GM18499 (cell line): ENCODE data around the gene OBP2A.

Experiments
- ATAC-seq: cut with Tn5 transposase; IDR thresholded peaks from one replicate; pipeline ENCODE4 v1.9.1; 2021; ENCODE audit warnings: moderate number of reproducible peaks; ENCODE audit not compliant: insufficient read depth, unreplicated experiment

Gene OBP2A

DNA sequence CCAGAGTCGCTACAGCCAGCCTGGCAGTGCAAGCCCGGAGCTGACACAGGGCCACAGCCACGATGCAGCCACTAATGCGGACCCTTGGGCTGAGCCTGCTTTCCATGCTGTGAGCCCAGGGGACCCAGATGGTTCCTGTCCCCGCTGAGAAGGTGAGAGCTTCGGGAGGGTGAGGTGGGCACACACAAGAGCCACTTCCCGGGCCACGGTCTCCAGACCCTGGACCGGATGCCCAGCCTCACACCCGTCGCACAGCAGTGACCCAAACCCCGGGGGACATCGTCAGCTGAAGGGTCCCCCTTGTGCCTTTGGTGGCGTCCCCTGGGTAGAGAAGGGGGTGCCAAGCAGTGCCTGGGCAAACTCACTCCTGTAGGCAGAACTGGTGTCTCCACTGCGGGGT is 29.0 kb downstream of the OBP2A start:
- no peak for ATAC-seq

DNA sequence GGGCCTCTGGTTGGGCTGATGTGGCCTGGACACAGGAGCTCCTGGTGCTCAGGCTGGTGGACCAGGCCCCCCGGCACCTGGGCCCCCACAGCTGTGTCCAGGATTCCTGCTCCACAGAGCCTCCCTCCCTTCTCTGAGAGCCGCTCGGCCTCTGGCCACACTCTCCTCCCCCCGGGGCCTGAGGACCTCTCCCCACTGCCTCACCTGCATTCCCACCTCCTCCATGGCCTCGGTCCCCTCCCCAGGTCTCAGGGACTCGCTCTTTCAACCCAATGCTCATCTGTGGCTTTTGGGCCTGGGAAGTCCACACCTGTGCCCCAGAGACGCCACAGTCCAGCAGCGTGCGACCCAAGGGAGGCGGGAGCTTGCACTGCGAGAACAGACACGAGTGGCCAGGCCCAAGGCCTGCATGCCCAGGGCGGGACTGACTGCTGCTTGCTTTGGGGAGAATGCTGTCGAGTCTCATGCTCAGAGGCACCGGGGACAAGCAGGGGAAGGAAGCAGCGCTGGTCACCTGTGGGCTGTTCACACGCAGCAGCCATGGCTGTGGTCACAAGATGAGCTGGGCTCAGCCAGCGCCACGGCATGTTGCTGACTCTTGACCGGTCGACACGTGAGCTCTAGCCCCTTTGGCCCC is 30.2 kb downstream of the OBP2A start:
- ATAC-seq: no peak

DNA sequence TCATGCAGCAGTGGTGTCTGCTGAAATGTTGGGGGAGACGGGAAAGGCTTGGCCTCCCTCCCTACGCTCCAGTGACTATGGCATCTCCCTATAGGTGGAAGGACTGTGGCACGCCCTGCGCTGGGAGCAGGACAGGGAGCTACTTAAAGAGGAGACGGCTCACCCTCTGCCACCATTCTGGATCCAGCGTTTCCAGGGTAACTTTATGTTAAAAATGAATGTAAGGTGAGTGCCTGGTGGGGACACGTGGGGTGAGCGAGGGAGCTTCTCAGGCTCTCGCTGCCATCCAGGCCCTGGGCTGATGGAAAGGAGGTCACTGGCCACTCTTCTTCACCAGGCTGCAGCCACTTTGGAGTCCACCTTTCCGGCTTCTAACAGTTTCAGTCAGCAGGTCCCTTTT is 31.3 kb downstream of the OBP2A start:
- no peak for ATAC-seq

DNA sequence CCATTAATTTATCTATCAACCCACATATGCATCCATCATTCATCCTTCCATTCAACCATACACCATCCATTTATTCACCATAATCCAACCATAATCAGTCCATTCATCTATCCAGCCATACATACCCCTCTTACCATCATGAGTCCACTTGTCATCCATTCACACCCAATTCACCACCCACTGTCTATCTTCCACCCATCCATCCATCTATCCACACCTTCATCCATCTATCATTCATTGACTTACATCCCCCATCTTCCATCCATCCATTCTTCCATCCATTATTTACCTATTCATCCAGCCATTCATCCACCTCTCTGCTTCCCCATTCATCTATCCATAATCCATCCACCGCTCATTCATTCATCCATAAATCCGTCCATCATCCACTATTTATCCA is 33.4 kb downstream of the OBP2A start:
- ATAC-seq: no peak

DNA sequence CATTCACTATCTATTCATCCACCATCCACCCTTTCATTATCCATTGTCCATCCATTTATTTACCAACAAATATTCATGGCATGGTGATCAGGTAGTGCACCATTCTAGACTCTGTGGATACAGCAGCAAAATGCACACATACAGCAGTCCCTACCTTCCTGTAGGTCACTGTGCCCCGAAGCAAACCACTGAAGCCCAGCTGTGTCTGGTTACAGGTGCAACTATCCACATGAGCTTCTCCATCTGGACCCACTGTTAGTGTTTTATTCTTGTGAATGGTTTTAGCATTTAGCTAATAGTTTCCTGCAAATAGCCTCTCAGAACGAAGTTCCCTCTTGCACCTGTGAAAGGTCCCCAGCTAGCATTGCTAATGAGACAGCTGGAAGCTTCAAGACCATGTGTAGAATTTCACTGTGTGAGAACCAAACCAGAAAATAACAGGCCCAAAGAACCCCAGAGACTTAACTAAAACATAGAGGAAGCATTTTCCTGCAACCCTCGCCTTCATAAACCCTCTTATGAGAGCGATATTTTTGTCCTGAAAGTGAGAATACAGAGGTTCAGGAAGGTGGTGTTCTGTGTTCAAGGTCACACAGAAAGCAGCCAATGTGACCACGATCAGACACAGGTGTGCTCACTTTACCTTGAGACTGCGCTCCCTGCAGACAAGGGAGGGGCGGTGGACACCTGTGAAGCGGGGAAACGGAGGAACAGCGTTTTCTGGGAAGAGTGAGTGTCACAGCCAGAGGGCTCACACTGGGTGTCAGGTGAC is 34.1 kb downstream of the OBP2A start:
- no peak for ATAC-seq

DNA sequence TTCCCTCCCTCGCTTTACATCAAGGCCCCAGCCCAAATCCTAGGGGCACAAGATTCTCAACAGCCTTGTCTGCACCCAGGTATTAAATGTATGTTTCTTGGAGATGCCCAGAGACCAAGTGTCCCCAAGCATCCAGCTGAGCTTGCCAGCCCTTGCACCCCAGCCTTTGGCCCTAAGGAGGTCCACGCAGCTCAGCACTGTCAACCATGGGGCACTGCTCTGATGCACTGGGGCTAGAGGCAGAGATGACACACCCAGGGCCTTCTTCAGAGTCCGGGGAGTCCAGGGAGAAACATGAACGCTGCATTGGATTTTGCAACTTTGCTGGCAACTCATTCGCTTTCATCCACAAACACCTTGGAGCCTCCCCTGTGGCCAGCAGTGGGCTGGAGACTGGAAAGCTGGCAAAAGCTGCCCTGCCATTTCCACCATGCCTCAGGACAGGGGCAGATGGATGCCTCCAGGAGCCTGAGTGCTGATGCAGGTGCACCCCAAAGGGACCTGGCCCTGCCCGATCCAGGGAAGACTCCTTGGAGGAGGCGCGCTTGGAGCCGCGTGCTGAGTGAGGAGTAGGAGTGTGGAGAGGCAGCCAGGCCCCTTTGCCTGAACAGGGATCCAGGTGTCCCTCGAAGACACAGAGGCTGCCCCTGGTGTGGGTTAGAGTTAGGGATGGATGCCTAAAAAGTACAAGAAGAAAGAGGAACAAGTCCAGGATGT is 34.9 kb downstream of the OBP2A start:
- no peak for ATAC-seq

DNA sequence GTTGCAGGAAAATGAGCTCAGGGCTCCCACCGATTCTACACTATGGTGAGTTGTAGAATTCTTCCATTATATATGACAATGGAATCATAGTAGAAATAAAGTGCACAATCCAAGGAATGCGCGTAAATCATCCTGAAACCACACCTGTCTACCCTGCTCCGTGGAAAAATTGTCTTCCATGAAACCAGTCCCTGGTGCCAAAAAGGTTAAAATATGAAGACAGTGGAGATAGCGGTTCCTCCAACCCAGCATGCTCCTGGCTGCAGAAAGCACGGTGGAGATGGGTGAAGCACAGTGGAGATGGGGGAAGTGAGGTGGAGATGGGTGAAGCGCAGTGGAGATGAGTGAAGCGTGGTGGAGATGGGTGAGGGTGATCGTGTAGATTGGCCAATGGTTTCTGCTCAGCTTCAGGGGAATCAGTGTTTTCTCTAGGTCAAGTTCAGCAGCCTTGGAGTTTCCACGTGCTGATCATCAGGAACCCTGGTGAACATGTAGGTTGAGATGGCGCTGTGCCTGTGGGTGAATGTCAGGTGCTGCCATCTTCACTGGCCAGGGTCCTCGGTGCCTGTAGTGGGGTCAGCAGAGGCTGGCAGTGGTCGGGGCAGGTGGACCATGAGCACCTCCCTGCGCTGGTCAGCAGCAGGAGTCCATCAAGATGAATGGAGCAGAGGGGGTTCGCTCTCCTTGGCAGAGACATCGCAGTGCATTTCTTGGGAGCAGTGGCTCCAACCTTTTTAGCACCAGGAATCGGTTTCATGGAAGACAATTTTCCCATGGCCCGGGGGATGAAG is 35.9 kb downstream of the OBP2A start:
- no peak for ATAC-seq

DNA sequence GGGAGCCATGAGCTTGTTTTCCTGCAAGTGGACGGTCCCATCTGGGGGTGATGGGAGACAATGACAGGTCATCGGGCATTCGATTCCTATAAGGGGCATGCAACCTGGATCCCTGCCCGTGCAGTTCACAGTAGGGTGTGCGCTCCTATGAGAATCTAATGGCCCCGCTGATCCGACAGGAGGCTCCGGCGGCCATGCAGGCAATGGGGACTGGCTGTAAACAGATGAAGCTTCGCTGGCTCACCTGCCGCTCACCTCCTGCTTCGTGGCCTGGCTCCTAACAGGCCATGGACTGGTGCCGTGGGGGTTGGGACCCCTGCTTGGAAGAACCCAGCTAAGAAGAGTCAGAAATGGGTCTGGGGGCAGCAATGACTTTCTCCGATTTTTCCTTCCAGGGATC is 36.6 kb downstream of the OBP2A start:
- ATAC-seq: no peak

DNA sequence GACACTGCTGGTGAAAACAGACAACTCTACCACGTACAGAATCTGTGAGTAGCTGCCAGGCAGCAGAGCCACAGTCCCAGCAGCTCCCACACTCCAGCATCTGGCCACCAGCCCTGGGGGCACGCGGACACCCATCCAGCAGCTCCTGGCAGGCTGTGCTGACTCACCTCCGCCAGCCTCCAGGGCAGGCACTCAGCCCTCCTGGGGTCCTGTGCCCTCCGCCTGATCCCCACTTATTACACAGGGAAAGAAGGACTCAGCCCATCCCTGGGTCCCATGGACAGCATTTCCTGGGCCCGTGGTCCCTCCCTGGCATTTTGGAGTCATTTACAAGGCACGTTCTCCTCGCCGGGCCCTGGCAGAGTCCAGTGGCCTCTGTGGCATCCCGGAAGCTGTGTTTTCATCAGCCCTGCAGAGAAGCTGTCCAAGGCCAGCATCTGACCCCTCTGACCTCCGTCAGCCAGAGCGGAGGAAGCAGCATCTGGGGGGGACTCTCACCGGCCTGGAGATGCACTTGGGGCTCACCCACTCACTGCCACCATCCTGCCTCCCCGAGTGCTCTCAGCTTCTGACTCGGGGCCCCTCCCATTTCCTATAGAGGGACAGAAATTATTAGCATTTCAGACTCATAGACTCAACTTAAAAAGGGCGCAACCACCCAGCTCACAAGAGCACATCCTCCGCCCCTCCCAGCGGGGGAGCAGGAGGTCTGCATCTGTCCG is 37.2 kb downstream of the OBP2A start:
- ATAC-seq: no peak

DNA sequence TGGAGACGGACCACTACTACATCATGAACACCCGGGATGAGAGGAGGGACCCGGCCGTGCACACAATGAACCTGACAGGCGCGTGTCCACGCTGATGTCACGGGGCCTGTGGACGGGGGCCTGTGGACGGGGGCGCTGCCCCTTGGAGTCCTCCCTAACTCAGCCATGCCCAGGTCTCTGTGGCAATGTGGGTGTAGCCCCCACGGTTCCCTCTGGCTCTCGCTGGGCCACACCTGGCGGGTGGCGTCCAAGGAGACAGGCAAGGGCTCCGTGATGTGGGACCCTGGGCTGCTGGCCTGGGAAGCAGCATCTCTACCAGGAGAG is 37.7 kb downstream of the OBP2A start:
- ATAC-seq: no peak

DNA sequence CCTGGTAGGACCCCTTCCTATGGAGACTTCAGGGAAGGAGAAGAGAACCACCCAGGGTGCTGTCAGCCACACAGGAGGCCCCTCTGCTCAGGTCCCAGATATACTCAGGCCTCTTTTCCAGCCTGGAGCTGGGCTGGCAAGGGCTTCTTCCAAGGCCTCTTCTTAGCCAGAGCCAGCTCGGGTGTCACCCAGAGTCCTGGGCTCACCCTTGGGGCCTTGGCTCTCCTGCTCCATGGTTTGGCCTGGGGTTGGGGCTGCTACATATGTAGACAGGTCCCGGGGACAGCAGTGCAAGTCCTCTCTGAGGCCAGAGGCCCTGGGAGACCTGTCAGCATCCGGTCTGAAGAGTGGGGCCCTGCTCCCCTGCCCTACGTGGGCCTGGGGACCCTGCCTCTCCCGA is 38.4 kb downstream of the OBP2A start:
- ATAC-seq: no peak

DNA sequence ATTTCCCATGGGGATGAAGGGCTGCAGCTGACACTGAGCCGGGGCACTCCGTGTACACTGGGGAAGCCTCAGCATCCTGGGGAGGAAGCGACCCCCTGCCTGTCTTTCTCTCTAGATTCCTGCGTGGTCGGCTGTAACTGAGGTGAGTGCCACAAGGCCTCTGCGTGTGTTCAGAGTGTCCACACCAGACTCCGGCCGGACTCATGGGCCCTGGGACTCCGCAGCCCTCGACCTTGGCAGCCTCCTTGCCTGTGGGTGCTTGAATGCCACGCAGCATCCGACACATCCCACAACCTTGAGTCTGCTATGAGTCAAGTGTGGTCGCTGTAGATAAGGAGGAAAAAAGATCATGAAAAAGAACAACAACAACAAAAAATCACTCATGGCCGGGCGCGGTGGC is 39.0 kb downstream of the OBP2A start:
- no peak for ATAC-seq

DNA sequence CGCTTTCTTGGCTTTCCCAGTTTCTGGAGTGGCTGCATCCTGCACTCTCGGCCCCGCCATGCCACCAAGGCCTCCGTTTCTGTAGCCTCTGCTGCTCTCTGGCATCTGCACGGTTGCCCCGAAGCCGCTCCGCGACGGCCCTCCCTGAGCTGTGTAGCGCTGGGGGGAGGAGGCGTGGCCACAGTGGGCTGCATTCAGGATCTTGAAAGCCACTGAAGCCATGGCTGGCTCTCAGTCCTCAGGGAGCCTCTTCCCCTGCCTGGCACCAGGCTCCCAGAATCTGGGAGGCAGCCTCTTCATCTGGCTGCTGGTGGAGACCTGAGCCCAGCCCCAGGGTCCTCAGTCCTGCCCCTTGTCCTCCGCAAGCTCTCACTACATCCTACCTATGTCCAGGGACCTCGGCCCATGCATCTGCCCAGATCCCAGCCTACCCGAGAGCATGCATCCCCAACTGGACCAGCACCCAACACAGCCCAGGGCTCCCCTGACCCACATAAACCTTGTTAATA is 40.7 kb downstream of the OBP2A start:
- ATAC-seq: no peak

DNA sequence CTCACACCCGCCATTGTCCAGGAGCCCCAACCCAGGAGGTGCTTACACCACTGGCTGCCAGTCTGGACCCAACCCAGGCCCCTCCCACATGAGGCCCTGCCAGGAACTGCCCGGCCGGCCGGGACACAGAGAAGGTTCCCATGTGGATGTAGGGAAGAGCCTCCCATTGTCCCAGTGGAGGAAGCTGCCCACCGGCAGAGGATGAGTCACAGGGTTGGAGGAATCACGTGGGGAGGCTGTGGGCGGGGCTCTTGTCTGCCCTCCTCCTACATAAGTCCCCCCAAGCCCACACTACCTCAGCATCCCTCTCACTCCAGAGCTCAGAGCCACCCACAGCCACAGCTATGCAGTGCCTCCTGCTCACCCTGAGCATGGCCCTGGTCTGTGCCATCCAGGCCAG is 41.7 kb downstream of the OBP2A start:
- no peak for ATAC-seq

DNA sequence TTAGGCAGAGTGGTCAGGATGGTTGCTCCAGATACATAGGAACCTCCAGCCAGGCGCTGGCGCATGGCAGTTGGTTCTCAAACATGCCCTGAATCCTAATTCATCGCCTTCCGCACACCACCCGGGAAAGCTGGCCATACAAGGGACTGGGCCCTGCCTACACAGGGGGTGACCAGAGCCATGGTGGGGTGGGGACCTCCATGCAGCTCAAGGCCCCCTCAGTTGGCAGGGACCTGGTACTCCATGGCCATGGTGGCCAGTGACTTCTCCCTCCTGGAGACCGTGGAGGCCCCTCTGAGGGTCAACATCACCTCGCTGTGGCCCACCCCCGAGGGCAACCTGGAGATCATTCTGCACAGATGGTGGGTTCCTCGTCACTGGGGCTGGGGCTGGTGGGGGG is 42.4 kb downstream of the OBP2A start:
- ATAC-seq: no peak

DNA sequence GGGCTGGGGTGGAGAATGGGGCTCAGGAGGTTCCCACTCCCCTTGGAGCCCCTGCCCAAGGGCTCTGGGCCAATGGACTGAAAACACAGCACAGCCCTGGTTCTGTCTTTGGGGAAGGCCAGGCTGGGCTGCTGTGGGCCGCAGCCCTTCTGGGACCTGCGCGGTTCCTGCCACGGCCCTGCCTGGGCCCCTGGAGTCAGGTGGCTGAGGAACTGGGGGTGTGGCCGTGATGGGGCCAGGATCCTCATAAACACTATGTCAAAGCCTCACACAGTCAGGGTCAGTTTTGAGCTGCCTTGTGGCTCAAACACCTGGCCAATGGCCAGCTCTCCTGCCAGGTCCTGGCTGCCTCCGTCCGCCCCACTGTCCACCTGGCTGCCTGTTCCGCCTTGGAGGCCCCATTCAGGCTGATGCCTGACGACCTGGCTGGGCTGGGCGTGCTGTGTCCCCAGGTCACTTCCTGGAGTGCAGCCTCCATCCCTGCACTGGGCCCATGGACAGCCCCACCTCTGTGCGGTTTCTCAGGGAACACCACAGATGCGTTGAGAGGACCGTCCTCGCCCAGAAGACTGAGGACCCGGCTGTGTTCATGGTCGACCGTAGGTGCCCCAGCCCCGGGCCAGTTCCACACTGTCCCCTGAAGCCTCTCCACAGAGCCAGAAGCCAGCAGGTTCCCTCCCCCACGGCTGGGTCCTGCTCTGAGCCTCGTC is 43.1 kb downstream of the OBP2A start:
- no peak for ATAC-seq

DNA sequence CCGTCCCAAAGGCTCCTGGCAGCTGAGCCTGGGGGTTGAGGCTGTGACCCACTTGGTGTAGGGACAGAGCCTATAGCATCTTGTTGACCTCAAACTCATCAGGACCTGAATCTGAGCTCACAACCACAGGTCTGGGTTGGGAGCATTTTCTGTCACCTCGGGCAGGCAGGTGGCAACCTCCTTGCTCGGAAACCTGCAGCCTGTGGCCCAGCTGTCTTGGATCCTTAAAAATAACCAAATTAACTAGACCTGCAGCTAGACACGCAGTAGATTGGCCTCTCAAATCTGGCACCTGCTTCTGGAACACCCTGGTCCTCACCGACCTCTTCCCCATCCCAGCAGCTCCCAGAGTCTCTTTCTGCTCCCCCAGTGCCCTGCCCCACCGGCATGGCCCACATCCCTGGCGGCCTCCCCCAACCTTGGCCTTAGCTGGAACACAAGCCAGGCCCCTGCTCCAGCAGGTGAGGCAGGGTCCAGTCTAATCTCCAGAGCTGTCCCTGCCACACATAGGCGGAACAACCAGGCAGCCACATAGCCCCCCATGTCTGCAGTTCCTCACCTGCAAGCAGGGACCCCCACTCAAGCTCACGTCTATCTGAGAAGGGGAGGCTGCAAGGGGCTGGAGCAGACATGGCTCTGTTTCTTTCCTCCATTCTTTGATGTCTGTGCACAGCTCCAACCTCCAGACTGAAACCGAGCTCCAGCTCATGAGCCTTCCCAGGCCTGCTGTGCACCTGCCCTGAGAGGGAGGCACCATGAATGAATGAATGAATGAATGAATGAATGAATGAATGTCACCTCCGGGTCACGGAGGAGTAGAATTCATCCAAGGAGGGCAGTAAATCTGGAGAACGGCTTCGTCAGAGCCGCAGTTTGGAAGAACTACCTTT is 43.9 kb downstream of the OBP2A start:
- ATAC-seq: no peak

DNA sequence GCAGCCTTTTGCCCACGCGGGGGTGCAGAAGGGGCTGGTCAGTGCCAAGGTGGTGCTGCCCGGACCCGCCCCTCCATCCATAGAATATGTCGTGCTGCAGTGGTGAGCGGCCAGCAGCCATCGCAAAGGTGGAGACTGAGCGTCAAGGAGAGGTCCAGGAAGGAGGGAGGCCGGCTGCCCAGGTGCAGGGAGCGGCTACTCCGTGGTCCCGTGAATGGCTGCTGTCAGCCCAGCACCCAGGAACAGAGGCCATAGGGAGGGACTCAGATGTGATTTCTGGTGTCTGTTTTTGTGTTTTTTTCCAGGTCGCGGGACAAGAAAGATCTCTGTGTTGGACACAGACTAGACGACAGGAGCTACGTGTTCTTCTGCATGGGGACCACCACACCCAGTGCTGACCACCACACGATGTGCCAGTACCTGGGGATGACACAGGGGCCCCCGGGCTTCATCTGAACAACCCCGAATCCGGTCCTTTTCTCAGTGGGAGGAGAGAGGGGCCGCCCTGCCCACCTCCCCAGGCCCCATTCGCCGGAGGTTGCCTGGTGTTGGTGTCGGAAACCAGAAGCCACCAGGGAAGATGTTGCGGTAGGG is 44.7 kb downstream of the OBP2A start:
- no peak for ATAC-seq
